GM18508 (cell line): Measurements from ENCODE around the gene ERCC1.

ENCODE experiments used
- ATAC-seq: cut with Tn5 transposase; IDR thresholded peaks from one replicate; pipeline ENCODE4 v1.9.1; 2021; ENCODE audit warnings: moderate number of reproducible peaks; ENCODE audit not compliant: insufficient read depth, unreplicated experiment

The ERCC1 gene

DNA sequence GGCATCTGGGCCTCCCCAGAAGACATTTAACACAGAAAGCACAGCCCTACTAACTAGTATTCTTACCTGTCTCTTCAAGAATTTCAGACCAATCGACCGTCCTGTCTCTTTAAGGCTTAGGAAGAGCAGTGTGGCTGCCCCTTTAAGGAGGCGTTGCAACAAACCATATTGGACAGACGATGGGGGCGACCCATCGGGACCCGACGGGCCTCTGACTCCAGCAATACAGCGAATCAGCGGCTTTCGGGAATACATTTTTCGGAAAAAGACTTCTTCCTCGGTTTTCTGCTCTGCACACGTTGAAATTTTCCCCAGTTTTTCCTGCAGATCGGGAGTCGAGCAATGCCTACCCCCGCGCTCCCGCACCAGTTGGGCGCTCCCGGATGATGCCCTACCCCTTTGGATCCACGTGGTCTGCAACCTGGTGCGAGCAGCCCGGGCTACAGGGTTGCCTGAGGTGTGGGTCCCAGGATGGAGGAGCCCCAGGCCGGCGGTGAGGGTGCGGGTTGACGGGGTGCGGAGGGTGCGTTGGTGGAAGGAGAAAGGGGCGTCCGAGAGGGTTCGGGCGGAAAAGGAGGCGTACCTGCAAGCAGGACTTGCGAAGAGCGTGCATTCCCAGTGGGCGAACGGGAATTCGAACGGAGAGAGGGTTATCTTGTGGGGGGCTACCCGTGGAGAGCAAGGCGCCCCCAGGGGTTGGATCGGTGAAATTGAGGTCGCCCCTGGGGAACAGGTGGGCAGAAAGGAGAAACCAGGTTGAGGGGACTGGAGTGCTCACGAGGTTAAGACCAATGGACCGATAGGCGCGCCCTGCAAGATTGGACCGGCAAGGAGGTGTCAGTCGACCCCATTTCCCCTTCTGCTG is 17.3 kb downstream of the ERCC1 start, which contains the start of gene POLR1G:
Gene POLR1G (plus strand): TSS at position 419 of the 865 bp plus-strand sequence. CDS start 53 bp downstream, at position 472.
- ATAC-seq, result peak; percentile 52

DNA sequence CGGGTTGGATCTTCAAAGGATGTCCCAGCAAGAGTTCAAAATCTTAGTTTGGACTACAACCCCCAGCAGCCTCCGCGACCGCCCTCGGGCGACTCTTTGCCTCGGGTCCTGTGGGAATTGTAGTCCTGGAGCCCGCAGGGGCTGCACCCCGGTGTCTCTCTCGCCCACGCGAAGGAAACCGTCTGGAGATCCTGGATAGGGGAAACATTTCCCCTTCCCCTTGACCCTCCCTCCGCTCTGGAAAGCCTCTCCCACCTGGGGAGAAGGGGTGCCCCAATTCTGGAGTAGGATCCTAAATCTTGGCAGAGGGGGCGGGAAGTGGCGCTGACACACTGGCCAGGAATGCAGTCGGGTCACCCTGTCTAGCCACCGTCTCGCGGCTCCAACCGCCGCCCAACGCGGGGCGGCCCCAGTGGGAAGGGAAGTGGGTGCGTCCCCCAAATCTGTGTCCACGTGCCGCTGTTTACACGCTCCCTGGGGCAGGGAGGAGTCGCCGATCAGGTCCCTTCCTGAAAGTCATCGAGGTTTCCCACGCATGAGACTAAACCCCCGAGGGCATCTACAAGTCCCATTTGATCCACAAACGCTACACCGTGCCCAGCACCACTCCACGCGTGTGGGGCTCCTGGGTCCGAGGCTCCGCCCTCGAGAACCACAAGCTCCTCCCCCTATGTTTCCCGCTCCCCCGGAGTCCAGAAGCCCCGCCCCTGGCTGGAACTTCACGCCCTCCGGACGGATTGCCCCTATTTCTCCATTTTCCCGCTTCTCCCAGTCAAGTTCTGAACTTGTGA is 18.1 kb downstream of the ERCC1 start:
- ATAC-seq, result no peak

DNA sequence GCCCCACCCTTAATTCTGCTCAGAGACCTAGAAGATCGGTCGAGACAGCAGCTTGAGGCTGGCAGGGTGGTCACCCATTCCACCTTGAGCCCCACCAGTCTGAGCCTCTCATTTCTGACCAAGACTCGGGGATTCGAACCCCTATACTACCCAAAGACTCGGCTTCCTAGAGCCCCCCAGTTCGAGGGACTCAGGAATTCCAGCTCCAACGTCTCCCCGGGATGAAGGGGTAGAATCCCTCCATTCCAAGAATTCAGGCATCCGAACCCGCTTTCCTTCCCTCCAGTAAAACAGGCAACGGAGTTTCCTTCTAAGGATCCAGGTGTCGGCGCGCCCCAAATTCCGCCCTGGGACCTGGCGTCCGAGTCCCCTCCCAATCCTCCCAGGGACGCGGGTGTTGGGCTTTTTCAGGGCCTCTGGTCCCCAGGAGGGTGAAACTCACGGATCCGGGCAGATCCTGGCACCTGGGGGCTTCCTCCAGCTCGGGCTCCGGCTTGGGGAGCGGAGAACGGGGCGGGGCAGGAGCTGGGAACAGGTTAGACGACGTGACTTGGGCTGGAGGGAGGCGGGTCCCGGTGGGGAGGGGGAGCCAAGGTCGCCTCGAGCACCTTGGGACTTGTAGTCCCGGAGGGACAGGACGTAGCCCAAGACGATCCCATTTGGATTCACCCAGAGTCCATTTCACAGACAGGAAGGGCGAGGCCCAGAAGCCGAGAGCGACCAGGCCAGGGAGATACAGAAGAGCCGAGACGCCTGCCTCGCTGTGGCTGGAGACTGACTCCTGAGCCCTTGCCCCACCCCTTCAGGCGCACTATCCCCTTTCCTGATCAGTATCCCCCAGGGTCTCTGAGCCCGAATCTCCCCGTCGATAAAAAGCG is 18.9 kb downstream of the ERCC1 start, which contains the start of gene PPP1R13L:
Gene PPP1R13L (minus strand): TSS at position 513 of the 878 bp plus-strand sequence. CDS start 6,751 bp downstream, outside the sequence.
- no peak for ATAC-seq

DNA sequence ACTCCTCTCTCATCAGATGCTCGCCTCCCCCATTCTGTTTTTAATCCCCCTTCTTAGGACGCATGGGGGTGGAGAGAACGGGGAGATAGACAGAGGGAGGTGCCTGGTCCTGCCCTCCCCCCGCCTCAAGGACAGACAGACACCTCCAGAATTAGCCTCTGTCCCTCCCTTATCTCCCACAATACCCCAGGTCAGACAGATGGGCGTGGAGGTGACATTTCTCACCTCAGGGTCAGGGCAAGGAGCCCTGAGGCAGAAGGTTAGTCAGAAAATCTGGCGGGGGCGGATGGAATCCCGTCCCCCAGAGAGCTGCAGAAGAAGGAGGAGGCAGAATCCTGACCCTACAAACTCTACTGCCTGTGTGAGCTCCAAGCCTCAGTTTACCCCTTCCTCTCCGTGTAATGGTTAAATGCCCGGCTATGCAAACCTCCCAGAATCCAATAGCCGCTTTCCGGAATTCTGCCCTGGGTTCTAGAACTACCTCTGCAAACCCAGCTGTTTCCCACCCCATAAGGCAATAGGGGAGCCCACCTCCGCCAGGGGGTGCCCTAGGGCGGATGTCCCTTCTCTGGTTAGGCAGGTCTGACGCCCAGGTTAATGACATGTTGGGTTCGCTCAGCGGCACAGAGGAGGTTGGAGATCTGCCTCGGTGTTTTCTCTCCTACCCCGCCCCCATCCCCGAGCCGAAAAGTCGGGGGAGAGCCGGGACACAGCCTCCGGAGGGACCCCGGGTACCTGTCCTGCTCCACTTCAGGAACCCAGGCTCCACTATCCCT is 19.7 kb downstream of the ERCC1 start:
- ATAC-seq, result no peak

DNA sequence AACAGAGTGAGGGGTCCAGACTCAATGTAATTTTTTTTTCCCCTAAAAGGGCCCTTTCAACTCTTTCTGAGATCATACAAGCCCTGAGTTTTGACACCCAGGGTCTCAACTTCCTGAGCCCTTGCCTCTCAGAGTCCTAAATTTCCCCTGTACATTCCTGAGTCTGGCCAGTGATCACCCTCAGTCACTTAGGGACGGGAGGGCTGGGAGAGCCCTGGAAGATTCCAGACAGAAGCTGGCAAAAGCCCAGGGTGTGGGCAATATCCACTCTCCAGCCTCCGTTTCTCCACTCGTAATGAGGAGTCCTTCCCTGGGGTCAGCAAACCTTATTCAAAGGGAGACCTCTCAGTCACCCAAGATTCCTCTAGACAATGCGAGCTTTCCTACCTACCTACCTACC is 20.4 kb downstream of the ERCC1 start:
- ATAC-seq, result no peak

DNA sequence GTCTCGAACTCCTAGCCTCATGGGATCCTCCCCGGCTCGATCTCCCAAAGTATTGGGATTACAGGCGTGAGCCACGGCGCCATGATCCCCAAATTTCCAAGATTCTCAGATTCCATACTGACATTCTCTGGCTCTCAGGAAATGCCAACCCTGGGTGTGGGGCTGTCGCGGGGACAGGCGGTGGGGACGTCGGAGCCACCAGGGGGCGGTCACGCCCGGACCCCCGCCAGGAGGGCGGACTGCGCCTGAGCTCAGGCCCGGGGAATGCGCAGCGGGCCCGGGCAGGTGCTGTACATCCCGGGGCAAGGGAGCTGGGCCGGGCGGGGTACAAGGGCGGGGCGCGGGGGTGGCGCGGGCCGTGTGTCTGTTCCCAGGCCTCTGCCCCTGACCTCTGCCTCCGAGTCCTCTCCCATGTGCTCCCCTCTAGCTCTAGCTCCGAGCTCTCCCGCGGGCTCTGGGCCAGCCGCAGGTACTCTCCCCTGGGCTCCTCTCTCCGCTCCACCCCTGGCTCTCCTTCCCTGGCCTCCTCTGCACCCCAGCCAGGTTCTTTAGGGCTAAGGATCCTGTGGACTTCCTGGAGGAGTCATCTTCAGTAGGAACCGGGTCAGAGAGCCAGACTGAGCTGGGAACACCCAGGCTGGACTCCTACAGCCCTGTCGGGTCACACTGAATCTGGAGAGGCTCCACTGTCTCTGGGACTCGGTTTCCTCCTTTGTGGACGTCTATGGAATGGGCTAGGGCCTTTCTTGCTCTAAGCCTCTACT is 21.2 kb downstream of the ERCC1 start:
- no peak for ATAC-seq

DNA sequence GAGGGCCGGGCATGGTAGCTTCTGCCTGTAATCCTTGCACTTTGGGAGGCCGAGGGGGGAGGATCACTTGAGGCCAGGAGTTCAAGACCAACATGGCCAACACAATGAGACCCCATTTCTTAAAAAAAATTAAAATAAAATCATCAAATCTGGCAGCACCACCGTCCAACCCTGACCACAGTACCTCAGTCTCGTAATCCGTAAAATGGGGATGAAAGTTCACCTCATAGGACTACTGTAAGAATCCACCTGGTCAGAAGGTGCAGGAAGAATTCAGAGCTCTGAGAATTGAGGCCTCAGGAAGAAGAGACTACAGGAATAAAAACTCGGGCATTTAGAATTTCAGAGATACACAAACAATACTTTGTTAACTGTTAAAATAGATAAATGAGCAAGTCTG is 21.9 kb downstream of the ERCC1 start:
- ATAC-seq, result no peak

DNA sequence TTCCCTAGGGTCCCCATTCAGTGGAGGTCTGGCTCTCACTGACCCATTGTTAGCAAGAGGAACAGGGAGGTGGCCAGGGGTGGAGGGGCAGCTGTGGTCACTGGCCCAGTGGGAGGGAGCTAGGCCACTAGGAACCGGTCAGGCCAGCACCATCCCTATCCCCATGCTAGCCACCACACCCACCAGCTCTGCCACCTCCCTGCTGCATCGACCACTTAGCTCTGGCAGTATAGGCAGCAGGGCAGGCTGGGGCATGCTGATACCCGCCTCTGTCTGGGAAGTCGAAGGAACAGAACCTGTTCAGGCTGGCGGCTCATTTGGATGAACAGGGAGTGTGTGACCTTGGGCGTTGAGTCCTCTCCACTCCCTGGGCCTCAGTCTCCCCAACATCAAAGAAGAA is 23.5 kb downstream of the ERCC1 start:
- no peak for ATAC-seq

DNA sequence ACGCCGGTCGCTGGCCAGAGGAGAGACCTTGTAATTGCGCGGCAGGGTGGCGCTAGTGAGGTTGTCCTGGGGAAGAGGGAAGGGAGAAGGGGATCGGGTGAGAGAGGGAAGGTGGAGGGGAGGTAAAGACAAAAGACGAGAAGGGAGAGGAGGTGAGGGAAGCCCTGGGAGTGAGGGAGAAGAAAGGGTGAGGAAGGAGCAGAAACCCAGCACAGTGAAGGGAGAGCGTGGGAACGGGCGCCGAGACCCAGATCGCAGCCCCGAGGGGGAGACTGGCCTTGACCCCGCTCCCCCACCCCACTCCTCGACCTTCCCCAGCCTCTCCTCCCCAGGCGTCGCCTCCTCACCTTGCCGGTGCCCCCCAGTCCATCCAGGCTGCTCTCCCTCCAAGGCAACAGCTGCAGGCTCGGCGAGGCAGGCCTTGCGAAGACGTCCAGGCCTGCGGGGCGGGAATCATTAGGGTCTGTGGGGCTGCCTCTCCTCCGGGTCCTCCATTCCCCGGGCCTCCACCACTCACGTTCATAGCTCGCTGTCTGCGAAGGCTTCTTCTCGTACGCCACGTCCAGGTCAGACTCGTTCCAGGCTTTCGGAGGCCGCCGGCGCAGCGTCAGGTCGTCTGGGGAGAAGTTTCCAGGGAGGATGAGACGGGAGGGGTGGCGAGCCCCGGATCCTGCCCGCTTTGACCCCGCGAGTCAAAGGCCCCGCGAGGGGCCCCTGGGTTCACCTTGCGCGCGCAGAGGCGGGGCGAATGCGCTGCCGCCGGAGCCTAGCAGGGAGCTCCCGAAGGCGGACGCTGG is 27.7 kb downstream of the ERCC1 start:
- ATAC-seq, result no peak

DNA sequence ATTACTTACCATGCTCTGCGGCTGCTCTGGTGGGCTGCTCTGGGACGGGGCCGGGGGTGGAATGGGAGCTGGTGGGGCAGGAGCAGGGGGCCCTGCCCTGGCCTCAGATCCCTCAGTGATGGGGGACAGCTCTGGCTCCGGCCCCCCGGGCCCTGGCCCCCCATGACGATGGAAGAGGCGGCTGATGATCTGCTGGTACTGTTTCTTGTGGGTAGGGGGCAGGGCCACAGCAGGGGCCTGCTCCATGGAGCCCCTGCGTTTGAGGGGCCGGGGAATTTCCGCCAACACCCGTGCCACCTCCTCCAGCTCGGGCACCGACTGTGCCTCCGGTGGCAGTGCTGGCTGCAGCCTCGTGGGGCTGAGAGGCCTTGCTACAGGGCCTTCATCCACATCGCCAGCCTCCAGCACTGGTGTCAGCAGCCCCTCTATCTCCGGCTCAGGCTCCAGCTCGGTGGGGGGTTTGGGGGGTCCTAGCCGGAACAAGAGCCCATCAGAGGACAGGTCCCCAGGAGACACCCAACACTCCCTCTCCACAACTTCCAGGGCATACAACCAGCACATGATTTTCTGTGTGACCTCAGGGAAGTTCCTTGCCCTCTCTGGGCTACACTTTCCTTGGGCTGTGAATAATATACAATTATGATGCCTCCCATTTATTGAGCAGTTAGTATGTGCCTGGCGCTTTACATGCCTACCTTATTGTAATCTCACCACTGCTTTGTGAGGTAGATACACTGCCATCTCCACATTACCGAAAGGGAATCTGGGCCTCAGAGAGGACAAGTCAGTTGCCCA is 31.6 kb downstream of the ERCC1 start:
- no peak for ATAC-seq

DNA sequence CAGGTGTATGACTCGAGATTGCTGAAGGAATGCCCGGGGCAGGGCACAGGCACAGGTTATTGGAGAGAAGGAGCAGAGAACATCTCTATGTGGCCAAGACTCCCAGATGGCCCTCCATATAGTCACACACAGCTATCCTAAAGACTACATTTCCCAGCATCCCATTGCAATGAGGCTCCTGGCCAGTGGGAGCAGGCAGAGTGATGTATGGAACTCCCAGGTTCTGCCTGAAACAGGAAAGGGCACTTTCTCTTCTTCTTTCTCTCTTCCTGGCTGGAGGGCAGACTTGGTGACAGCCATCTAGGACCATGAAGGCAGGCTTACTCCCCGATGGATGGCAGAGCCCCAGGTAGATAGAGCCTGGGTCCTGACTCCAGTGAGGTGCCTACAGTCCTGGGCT is 32.4 kb downstream of the ERCC1 start:
- no peak for ATAC-seq

DNA sequence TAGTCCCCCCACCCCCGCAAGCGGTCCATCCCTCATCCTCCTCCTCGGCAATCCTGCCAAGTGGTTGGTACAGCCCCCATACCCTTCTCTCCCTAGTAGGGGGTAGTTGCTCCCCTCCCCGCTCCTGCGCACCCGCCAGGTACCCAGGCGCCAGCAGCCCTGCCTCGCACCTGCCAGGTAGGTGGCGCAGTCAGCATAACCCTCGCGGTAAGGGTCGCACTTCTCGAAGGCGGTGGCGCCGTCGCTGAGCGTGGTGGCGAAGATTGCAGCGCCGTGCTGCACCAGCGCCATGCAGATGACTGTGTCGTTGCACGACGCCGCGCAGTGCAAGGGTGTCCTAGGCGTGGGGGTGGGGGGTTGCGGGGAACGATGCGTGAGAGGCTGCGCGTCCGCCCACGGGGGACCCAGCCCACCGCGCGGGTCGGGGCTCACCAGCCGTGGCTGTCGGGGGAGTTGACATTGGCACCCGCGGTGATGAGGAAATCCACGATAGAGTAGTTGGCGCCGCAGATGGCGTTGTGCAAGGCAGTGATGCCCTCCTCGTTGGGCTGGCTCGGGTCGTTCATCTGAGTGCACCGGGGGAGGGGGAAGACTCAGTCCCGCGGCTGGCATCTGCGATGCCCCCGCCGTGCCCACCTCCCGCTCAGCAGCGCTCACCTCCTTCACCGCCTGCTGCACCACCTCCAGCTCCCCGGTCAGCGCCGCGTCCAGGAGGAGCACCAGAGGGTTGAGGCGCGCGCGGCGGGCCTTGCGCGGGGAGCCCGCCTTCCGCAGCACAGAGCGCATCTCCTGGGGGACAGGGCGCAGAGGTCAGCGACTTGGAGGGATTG is 38.1 kb downstream of the ERCC1 start:
- ATAC-seq, result no peak

DNA sequence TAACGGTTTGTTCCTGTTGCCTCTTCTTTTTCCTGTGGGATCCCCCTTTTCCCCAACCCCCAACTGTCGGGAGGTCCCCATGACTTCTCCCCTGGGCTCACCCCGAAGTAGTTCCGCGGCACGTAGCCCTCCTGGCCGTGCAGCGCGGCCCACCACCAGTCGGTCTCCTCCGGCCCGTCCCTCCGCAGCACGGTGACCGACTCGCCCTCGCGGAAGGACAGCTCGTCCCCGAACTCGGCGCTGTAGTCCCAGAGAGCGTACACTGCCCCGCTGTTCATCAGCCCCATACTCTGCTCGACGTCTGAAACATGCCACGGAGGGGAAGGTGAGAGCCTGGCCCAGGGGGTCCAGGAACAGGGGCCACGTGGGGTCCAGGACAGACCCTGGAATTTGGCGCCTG is 41.3 kb downstream of the ERCC1 start:
- ATAC-seq, result no peak

DNA sequence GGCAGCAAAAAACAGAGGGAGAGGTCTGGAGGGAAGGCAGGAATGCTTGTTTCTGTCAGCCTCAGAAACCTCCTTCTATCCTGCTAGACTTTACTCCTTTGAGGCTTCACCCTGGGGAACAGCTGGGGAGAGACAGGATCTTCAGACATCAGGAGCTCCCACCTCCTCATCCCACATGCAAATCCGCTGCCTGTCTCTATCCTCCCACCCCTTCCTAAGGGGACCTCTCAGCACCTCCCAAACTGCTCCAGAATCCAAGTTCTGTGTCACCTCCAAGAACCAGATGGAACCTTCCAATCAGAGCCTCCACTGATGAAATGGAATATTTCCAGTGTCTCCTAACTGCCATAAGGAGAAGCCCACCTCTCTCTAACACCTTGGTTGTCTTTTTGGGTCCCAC is 43.6 kb downstream of the ERCC1 start:
- no peak for ATAC-seq

DNA sequence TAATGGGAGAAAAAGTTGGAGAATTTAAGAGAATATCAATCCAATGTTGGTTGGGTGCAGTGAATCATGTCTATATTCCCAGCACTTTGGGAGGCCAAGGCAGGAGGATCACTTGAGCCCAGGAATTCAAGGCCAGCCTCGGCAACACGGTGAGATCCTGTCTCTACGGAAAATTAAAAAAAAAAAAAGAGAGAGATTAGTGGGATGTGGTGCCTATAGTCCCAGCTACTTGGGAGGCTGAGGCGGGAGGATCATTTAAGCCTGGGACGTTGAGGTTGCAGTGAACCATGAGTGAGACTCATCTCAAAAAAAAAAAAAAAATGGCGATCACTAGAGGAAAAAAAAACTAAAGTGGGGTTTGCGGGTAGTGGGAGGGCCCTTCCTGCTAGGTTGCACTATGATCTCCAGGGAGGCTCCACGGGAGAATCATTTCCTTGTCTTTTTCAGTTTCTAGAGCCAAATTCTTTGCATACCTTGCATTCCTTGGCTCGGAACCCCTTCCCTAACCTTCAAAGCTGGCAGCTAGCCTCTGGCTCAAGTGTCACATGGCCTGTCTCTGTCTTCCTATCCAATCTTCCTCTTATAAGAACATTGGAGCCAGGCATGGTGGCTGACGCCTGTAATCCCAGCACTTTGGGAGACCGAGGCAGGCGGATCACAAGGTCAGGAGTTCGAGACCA is 47.5 kb downstream of the ERCC1 start:
- no peak for ATAC-seq
